BE2C (cell line): ENCODE results near the gene PALD1.
A peak's percentile ranks its signal among the peaks of the same experiment; 100 is the strongest.

Experiments
- DNase-seq: peaks from one replicate; pipeline ENCODE4 v3.0.0-alpha.2; 2020
- H3K27me3 ChIP-seq: fragments of 250-450 bp; sonication (Bioruptor Pico); 2 replicates; pipeline ENCODE4 v1.5.1; 2020; ENCODE audit warnings: mild to moderate bottlenecking
- H3K36me3 ChIP-seq: fragments of 250-450 bp; sonication (Bioruptor Pico); 2 replicates; pipeline ENCODE4 v1.5.1; 2020; ENCODE audit warnings: mild to moderate bottlenecking
- H3K4me1 ChIP-seq: fragments of 250-450 bp; sonication (Bioruptor Pico); 2 replicates; pipeline ENCODE4 v1.5.1; 2020
- H3K4me3 ChIP-seq: 2 replicates; pipeline ENCODE4 v1.5.1; 2011; ENCODE audit warnings: low read depth, low read length
- H3K9me3 ChIP-seq: fragments of 250-450 bp; sonication (Bioruptor Pico); 2 replicates; pipeline ENCODE4 v1.5.1; 2020
- TF ChIP-seq, protein P1 (sequence below): IDR thresholded peaks from 2 replicates; pipeline ENCODE4 v1.5.1; 2012; ENCODE audit warnings: mild to moderate bottlenecking, low read depth, low read length

PALD1 gene

DNA sequence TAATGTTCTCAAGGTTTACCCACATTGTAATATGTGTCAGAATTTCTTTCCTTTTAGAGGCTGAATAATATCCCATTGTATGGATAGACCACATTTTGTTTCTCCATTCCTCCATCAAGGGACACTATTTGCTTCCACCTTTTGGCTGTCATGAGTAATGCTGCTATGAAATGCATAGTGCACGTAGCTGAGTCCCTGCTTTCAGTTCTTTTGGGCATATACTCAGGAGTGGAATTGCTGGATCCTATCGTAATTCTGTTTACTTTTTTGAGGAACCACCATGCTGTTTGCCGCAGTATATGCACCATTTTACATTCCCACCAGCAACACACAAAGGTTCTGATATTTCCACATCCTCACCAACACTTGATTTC is 64.0 kb downstream of the PALD1 start:
- Histone ChIP-seq H3K9me3 (no peaks in the 10 kb centered on the region), H3K4me1 (no peaks in the 10 kb centered on the region), H3K27me3 (no peaks in the 10 kb centered on the region), H3K36me3 (no peaks in the 10 kb centered on the region), H3K4me3 (no peak overlapping the region)
- TF ChIP-seq, protein P1, sequence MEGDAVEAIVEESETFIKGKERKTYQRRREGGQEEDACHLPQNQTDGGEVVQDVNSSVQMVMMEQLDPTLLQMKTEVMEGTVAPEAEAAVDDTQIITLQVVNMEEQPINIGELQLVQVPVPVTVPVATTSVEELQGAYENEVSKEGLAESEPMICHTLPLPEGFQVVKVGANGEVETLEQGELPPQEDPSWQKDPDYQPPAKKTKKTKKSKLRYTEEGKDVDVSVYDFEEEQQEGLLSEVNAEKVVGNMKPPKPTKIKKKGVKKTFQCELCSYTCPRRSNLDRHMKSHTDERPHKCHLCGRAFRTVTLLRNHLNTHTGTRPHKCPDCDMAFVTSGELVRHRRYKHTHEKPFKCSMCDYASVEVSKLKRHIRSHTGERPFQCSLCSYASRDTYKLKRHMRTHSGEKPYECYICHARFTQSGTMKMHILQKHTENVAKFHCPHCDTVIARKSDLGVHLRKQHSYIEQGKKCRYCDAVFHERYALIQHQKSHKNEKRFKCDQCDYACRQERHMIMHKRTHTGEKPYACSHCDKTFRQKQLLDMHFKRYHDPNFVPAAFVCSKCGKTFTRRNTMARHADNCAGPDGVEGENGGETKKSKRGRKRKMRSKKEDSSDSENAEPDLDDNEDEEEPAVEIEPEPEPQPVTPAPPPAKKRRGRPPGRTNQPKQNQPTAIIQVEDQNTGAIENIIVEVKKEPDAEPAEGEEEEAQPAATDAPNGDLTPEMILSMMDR = 0 out of 2 replicates have a peak, but pooled peaks have one; percentile 17
- no peak for DNase-seq

DNA sequence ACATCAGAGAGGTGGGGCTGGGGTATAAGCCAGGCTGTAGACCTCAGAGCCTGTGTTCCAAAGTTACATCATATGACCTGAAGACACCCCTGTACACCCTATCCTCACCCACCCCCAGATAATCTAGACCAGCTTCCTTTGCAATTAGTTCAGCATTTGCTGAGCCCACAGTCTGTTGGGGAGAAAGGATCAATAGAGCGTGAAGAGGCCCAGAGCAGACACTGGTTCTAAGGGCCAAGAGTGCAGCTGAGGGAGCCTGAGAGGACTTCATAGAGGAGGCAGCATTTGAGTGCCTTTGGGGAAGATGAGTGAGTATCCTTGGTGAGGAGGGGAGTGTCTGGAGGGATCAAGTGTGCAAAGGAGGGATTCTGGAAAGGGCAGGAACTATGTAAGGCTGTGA is 65.3 kb downstream of the PALD1 start:
- no peaks in the 10 kb centered on the region for H3K4me1 ChIP-seq
- TF ChIP-seq, protein P1 = no peak
- no peaks in the 10 kb centered on the region for H3K9me3 ChIP-seq
- H3K4me3 ChIP-seq = no peak overlapping the region
- H3K27me3 ChIP-seq = no peaks in the 10 kb centered on the region
- no peaks in the 10 kb centered on the region for H3K36me3 ChIP-seq
- no peak for DNase-seq

DNA sequence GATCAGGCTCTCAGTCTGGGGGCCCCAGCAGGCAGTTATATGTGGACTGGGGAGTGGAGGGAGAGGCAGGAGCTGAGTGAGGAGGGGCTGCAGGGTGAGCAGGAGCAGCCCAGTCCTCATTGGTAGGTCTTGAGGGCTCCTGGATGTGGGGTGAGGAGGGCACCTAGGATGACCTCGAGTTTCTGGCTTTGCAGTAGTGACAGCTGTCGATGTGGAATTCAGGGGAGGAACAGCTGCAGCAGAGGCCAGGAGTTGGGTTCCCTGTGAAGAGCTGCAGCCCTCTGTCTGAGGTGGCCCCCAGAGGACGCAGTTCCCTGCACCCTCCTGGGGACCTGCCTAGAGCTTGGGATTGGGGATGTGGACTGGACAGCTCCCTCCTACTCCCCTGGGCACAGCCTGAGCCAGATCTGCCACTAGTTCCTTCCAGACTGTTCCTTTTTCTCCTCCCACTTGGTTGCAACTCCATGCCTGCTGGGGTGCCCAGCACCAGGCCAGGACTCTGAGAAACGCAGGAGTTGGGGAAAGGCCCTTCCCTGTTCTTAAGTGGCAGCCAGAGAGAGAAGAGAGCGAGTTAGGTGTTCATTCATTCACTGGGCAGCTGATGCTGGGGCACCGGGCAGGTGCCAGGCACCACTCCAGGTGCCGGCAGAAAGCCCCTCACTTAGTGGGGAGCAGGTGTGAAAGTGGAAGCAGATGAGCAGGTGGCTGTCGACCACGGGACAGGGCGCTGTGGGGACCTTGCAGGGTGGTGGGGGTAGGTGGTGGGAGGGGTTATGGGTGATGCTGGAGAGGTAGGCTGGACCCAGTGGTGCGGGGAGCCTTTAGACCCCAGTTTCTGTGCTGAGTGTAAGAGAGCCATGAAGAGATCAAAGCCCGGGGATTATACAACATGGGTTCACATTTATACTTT is 66.1 kb downstream of the PALD1 start:
- Histone ChIP-seq H3K9me3 (no peaks in the 10 kb centered on the region), H3K27me3 (no peaks in the 10 kb centered on the region), H3K4me1 (no peaks in the 10 kb centered on the region), H3K36me3 (no peaks in the 10 kb centered on the region), H3K4me3 (no peak overlapping the region)
- TF ChIP-seq, protein P1 = no peak
- DNase-seq = no peak

DNA sequence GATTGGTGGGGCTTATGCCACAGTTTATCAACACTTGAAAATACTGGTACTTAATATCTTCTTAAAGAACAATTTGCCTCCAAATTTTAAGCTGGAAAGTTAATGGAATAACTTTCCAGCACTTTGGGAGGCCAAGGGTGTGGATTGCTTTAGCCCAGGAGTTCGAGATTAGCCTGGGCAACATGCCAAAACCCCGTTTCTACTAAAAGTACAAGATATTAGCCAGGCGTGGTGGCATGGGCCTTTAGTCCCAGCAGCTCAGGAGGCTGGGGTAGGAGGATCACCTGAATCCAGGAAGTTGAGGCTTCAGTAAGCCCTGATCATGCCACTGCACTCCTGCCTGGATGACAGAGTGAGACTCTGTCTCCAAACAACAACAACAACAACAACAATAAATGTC is 68.0 kb downstream of the PALD1 start:
- Histone ChIP-seq H3K36me3 (no peaks in the 10 kb centered on the region), H3K9me3 (no peaks in the 10 kb centered on the region), H3K27me3 (no peaks in the 10 kb centered on the region), H3K4me1 (no peaks in the 10 kb centered on the region), H3K4me3 (no peak overlapping the region)
- DNase-seq = peak; percentile 43
- TF ChIP-seq, protein P1 = no peak

DNA sequence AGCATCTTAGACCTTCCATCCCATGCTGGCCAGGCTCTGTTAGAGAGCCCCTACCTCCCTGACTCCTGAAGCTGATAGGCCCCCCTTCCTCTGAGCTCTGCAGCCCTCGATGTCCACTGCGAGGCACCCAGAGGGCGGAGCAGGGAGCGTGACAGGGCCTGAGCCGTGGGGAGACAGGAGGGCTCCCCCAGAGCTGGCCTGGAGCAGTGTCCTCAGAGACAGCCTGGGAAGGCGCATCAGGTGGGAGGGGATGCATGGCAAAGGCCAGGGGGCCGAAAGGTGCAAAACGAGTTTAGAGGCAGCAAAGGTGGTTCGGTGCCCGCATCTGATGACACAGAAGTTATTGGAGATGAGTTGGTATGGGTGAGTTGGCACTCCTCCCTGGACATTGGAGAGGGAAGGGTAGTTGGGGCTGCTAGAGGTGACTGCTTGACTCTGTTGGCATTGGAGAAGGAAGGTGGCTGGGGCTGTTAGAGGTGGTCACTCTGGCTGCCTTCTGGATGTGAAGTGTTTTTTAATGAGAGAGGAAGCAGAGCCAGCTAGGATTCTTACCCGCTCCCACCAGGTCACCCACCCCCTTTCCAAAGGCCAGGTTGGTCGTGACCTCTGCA is 70.9 kb downstream of the PALD1 start:
- no peaks in the 10 kb centered on the region for H3K4me1 ChIP-seq
- DNase-seq = no peak
- H3K9me3 ChIP-seq = no peaks in the 10 kb centered on the region
- no peaks in the 10 kb centered on the region for H3K27me3 ChIP-seq
- TF ChIP-seq, protein P1 = no peak
- H3K4me3 ChIP-seq = no peak overlapping the region
- no peaks in the 10 kb centered on the region for H3K36me3 ChIP-seq

DNA sequence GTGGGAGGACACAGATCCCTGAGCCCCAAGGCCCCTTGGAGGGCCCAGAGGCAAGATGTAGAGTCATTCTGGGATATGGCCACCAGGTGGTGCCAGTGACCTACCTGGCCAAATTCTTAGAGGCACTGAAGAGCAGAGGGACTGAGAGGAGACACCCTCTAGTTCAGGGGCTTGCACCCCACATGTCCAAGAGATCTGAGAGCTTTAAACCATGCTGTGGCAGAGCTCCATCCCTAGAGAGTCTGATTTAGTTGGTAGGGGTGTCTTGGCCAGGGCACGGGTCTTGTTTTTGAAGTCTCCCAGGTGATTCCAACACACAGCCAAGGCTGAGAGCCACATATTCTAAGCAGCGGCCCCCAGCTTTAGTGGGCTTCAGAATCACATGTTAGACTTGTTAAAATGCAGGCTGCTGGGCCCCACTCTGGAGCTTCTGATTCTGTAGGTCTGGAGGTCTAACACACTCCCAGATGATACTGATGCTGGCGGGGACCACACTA is 71.4 kb downstream of the PALD1 start:
- TF ChIP-seq, protein P1 = peak; percentile 91
- Histone ChIP-seq H3K4me1 (no peaks in the 10 kb centered on the region), H3K9me3 (no peaks in the 10 kb centered on the region), H3K36me3 (no peaks in the 10 kb centered on the region), H3K4me3 (no peak overlapping the region), H3K27me3 (no peaks in the 10 kb centered on the region)
- peak; percentile 68 for DNase-seq
